ENCODE results near the gene TMEM242.

TMEM242 gene

GRCh38 chr6:157316871-157317814, 6.2 kb downstream of the TMEM242 start:
- H2BK12ac ChIP-seq (ENCODE audit: low read length in 2 of 2), result no peak overlapping the region
- no peak overlapping the region for H2BK120ac ChIP-seq (ENCODE audit: low read depth, low read length)

GRCh38 chr6:157314705-157315321, 8.5 kb downstream of the TMEM242 start:
- H4K91ac ChIP-seq (ENCODE audit: low read length), result no peak overlapping the region
- no peaks in the 10 kb centered on the region for H3K4me1 ChIP-seq (ENCODE audit: control insufficient read depth, insufficient read depth, low read depth, low read length)
- peaks cover 18% of the 10 kb centered on the region for H3K79me1 ChIP-seq (replicated peaks; ENCODE audit: low read length, poor library complexity, severe bottlenecking)
- H2BK5ac ChIP-seq (ENCODE audit: low read depth, low read length, poor library complexity, severe bottlenecking), result no peak overlapping the region
- no peak overlapping the region for H2BK15ac ChIP-seq (ENCODE audit: low read depth, poor library complexity, severe bottlenecking)
- H2AK5ac ChIP-seq (ENCODE audit: low read length, severe bottlenecking), result no peak overlapping the region
- no peak overlapping the region for H3K4me2 ChIP-seq (ENCODE audit: low read length, poor library complexity, severe bottlenecking)
- peaks cover 41 to 77% of the 10 kb centered on the region in 2 experiments for H3K36me3 ChIP-seq (ENCODE audit: control insufficient read depth in 1 of 2, insufficient read depth in 2 of 2, low read depth in 1 of 2, low read length in 2 of 2)
- H4K8ac ChIP-seq (ENCODE audit: low read length), result no peak overlapping the region
- whole genome bisulfite sequencing, result 59% methylated on average over 5 of the region's 7 CpGs
- no peak overlapping the region for H3K4me3 ChIP-seq (ENCODE audit: insufficient read depth in 1 of 2, low read depth in 1 of 2, low read length in 2 of 2)
- H3K27ac ChIP-seq (ENCODE audit: low read length, poor library complexity, severe bottlenecking), result no peak overlapping the region
- H3K18ac ChIP-seq (ENCODE audit: low read depth in 1 of 2, low read length in 2 of 2), result no peak overlapping the region
- H3K9ac ChIP-seq (ENCODE audit: low read length), result peak overlapping the region; percentile 44
- H3K9me3 ChIP-seq (ENCODE audit: control insufficient read depth, low read length), result no peaks in the 10 kb centered on the region
- H3K14ac ChIP-seq (ENCODE audit: low read length in 2 of 2), result no peak overlapping the region
- H2BK120ac ChIP-seq (ENCODE audit: low read depth, low read length), result no peak overlapping the region
- H2AFZ ChIP-seq (ENCODE audit: low read depth, low read length), result no peak overlapping the region
- H3K27me3 ChIP-seq (ENCODE audit: control insufficient read depth in 1 of 2, insufficient read depth in 1 of 2, low read length in 2 of 2), result no peaks in the 10 kb centered on the region
- H3K4ac ChIP-seq (ENCODE audit: low read depth in 1 of 2, low read length in 2 of 2), result no peak overlapping the region
- no peak overlapping the region for H3K23ac ChIP-seq (ENCODE audit: low read length in 2 of 2)
- DNase-seq, result peak; percentile 76
- no peak overlapping the region for H2BK12ac ChIP-seq (ENCODE audit: low read length in 2 of 2)

More at GRCh38 chr6:157316871-157317814, 6.2 kb downstream of the TMEM242 start:
- 59% methylated on average over 5 of the region's 6 CpGs for WGBS
- peak overlapping the region; percentile 49 for H3K9ac ChIP-seq (ENCODE audit: low read length)
- no peak overlapping the region for H3K4ac ChIP-seq (ENCODE audit: low read depth in 1 of 2, low read length in 2 of 2)
- H2BK5ac ChIP-seq (ENCODE audit: low read depth, low read length, poor library complexity, severe bottlenecking), result no peak overlapping the region
- H3K4me3 ChIP-seq (ENCODE audit: insufficient read depth in 1 of 2, low read depth in 1 of 2, low read length in 2 of 2), result no peak overlapping the region
- no peak overlapping the region for H4K91ac ChIP-seq (ENCODE audit: low read length)
- no peak overlapping the region for H3K4me2 ChIP-seq (ENCODE audit: low read length, poor library complexity, severe bottlenecking)
- no peak overlapping the region for H2BK15ac ChIP-seq (ENCODE audit: low read depth, poor library complexity, severe bottlenecking)
- no peak overlapping the region for H2AFZ ChIP-seq (ENCODE audit: low read depth, low read length)
- no peaks in the 10 kb centered on the region for H3K27me3 ChIP-seq (ENCODE audit: control insufficient read depth in 1 of 2, insufficient read depth in 1 of 2, low read length in 2 of 2)
- H3K14ac ChIP-seq (ENCODE audit: low read length in 2 of 2), result no peak overlapping the region
- H3K79me1 ChIP-seq (replicated peaks; ENCODE audit: low read length, poor library complexity, severe bottlenecking), result peaks cover 20% of the 10 kb centered on the region
- no peaks in the 10 kb centered on the region for H3K4me1 ChIP-seq (ENCODE audit: control insufficient read depth, insufficient read depth, low read depth, low read length)
- no peak overlapping the region for H3K27ac ChIP-seq (ENCODE audit: low read length, poor library complexity, severe bottlenecking)
- no peak overlapping the region for H3K23ac ChIP-seq (ENCODE audit: low read length in 2 of 2)
- H3K36me3 ChIP-seq (ENCODE audit: control insufficient read depth in 1 of 2, insufficient read depth in 2 of 2, low read depth in 1 of 2, low read length in 2 of 2), result peaks cover 31 to 76% of the 10 kb centered on the region in 2 experiments
- H3K18ac ChIP-seq (ENCODE audit: low read depth in 1 of 2, low read length in 2 of 2), result no peak overlapping the region
- no peak overlapping the region for H2AK5ac ChIP-seq (ENCODE audit: low read length, severe bottlenecking)
- H3K9me3 ChIP-seq (ENCODE audit: control insufficient read depth, low read length), result no peaks in the 10 kb centered on the region
- peak; percentile 87 for DNase-seq
- no peak overlapping the region for H4K8ac ChIP-seq (ENCODE audit: low read length)

GRCh38 chr6:157313531-157314467, 9.5 kb downstream of the TMEM242 start:
- Histone ChIP-seq H3K36me3 (ENCODE audit: control insufficient read depth in 1 of 2, insufficient read depth in 2 of 2, low read depth in 1 of 2, low read length in 2 of 2) (peaks cover 41 to 66% of the 10 kb centered on the region in 2 experiments), H3K23ac (ENCODE audit: low read length in 2 of 2) (no peak overlapping the region), H4K8ac (ENCODE audit: low read length) (no peak overlapping the region), H2BK5ac (ENCODE audit: low read depth, low read length, poor library complexity, severe bottlenecking) (no peak overlapping the region), H4K91ac (ENCODE audit: low read length) (no peak overlapping the region), H3K9me3 (ENCODE audit: control insufficient read depth, low read length) (no peaks in the 10 kb centered on the region), H3K9ac (ENCODE audit: low read length) (no peak overlapping the region), H2BK15ac (ENCODE audit: low read depth, poor library complexity, severe bottlenecking) (no peak overlapping the region), H3K27me3 (ENCODE audit: control insufficient read depth in 1 of 2, insufficient read depth in 1 of 2, low read length in 2 of 2) (no peaks in the 10 kb centered on the region), H3K18ac (ENCODE audit: low read depth in 1 of 2, low read length in 2 of 2) (no peak overlapping the region), H2AFZ (ENCODE audit: low read depth, low read length) (no peak overlapping the region), H3K4ac (ENCODE audit: low read depth in 1 of 2, low read length in 2 of 2) (no peak overlapping the region), H2BK12ac (ENCODE audit: low read length in 2 of 2) (no peak overlapping the region), H3K4me2 (ENCODE audit: low read length, poor library complexity, severe bottlenecking) (no peak overlapping the region), H3K14ac (ENCODE audit: low read length in 2 of 2) (no peak overlapping the region), H3K79me1 (replicated peaks; ENCODE audit: low read length, poor library complexity, severe bottlenecking) (peaks cover 15% of the 10 kb centered on the region), H3K4me3 (ENCODE audit: insufficient read depth in 1 of 2, low read depth in 1 of 2, low read length in 2 of 2) (no peak overlapping the region), H3K4me1 (ENCODE audit: control insufficient read depth, insufficient read depth, low read depth, low read length) (no peaks in the 10 kb centered on the region), H2BK120ac (ENCODE audit: low read depth, low read length) (no peak overlapping the region), H3K27ac (ENCODE audit: low read length, poor library complexity, severe bottlenecking) (no peak overlapping the region), H2AK5ac (ENCODE audit: low read length, severe bottlenecking) (no peak overlapping the region)
- DNase-seq, result no peak
- 90% methylated on average over 29 of the region's 29 CpGs for WGBS
